Natural killer cell (primary cell): ENCODE measurements around the gene DUSP2. TPM values are rescaled to one million over a fixed set of nuclear protein-coding genes. Genes with fewer than 3 reads are reported as not detected.

Source experiments
- ATAC-seq, 3 donors: fragments of 150-1000 bp in 2 of 3; fragments of 200-7000 bp in 1 of 3; cut with Tn5 transposase; 1 replicate in 1 of 3; 2 replicates in 2 of 3; pipeline ENCODE4 v1.10.0; 2021; ENCODE audit warnings: mild to moderate bottlenecking in 2 of 3, moderate library complexity in 2 of 3
- DNase-seq, 2 donors: peaks; one replicate each; pipeline versions ENCODE4 v3.0.0 to v3.0.0-alpha.2; 2013 to 2021; ENCODE audit warnings: mixed read lengths in 1 of 2
- H3K27ac ChIP-seq: one replicate; pipeline ENCODE4 v1.5.1; 2013; ENCODE audit warnings: mild to moderate bottlenecking, low read length
- H3K27me3 ChIP-seq: one replicate; pipeline ENCODE4 v1.6.1; 2013; ENCODE audit warnings: low read length; ENCODE audit not compliant: control insufficient read depth, insufficient read depth
- H3K36me3 ChIP-seq: one replicate; pipeline ENCODE4 v1.6.1; 2013; ENCODE audit warnings: low read length; ENCODE audit not compliant: control insufficient read depth, insufficient read depth
- H3K4me1 ChIP-seq: one replicate; pipeline ENCODE4 v1.6.1; 2013; ENCODE audit warnings: low read length; ENCODE audit not compliant: control insufficient read depth, insufficient read depth
- H3K4me3 ChIP-seq: one replicate; pipeline ENCODE4 v1.5.1; 2013; ENCODE audit warnings: low read length
- H3K9me3 ChIP-seq: one replicate; pipeline ENCODE4 v1.6.1; 2013; ENCODE audit warnings: low read length; ENCODE audit not compliant: control insufficient read depth, insufficient read depth
- H3K27ac Mint-ChIP-seq, 2 donors: one replicate each; pipeline ENCODE4 v1.8.0; 2022; ENCODE audit warnings: mild to moderate bottlenecking in 2 of 2, mixed read lengths in 2 of 2, moderate library complexity in 1 of 2
- H3K27me3 Mint-ChIP-seq, 2 donors: one replicate each; pipeline ENCODE4 v1.8.0; 2022; ENCODE audit warnings: low read depth in 2 of 2, mixed read lengths in 2 of 2
- H3K36me3 Mint-ChIP-seq: one replicate; pipeline ENCODE4 v1.8.0; 2022; ENCODE audit warnings: mixed read lengths
- H3K4me1 Mint-ChIP-seq, 2 donors: one replicate each; pipeline ENCODE4 v1.8.0; 2022; ENCODE audit warnings: mixed read lengths in 2 of 2
- H3K4me3 Mint-ChIP-seq: one replicate; pipeline ENCODE4 v1.8.0; 2022; ENCODE audit warnings: mild to moderate bottlenecking, moderate library complexity, mixed read lengths
- H3K9me3 Mint-ChIP-seq, 2 donors: one replicate each; pipeline ENCODE4 v1.8.0; 2022; ENCODE audit warnings: mixed read lengths in 2 of 2
- WGBS: methylation state at CpG from one replicate; pipeline ENCODE4 v1.1.7; 2013; ENCODE audit warnings: missing lambda C conversion rate; ENCODE audit not compliant: insufficient coverage; 5-methylcytosine and 5-hydroxymethylcytosine counted together
- intact Hi-C: fragments of 100-400 bp; cut with micrococcal nuclease; formaldehyde crosslinking; loops from one replicate; pipeline ENCODE4 v1.14.2; 2022
- total RNA-seq, 4 donors: library from RNA; stranded (reverse); fragments of 120-200 nt in 1 of 4; gene quantifications; one replicate each; pipeline versions ENCODE4 v1.2.3 to v1.2.4, GENCODE V29; 2013 to 2022
- TF ChIP-seq, protein P1 (sequence below): fragments of 200-600 bp; IDR thresholded peaks from one replicate; pipeline ENCODE4 v1.8.0; 2022; ENCODE audit warnings: antibody characterized with exemption

DUSP2 gene
- total RNA-seq, 3 donors from 2014 or later (not counting 1 experiment from before 2014, with no cell fraction given): 300 to 564 (median 432) TPM

DNA sequence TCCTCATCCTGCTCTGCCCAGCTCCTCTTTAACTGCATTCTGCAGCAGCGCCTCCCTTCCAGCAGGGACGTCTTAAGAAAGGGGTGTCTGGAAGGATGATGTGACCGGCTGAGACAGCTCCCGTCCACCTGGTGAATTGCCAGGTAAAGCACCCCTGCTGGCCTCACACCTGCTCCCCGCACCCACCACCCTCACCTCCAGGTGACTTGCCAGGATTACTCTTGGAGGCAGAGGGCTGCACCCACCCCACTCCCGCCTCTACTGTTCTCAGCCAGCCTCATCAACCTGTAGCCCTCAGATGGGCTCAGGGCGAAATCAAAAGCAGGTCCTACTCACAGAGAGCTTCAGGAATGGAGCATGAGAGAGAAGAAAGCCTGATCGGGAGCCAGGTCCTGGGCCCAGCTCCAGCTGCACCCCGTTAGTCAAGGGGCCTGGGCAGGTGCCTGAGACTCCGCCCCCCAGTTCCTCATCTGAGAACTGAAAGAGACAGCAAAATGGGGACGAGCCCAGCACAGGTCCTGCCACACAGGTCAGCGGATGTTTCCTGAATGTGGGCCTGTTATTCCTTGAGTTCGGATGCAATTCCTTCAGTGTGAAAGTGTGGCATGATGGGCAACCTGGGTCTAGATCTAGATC is 34.5 kb downstream of the DUSP2 start:
- Mint-ChIP-seq H3K36me3 (no peaks in the 10 kb centered on the region), H3K27ac (no peak overlapping the region), H3K4me3 (no peak overlapping the region), H3K9me3 (peaks cover 0 to 3% of the 10 kb centered on the region in 2 donors), H3K4me1 (peaks cover 5% of the 10 kb centered on the region in 2 donors), H3K27me3 (peaks cover 7 to 10% of the 10 kb centered on the region in 2 donors)
- H3K27me3 ChIP-seq: peaks cover 3% of the 10 kb centered on the region
- H3K4me3 ChIP-seq: no peak overlapping the region
- H3K4me1 ChIP-seq: no peaks in the 10 kb centered on the region
- intact Hi-C loops: loop anchor here (10.0 kb wide), 1 partner anchor 86 kb away; no protein-coding TSS in a partner anchor
- no peak for ATAC-seq
- no peak for DNase-seq
- H3K36me3 ChIP-seq: no peaks in the 10 kb centered on the region
- H3K27ac ChIP-seq: no peak overlapping the region
- 85% methylated on average over 13 of the region's 13 CpGs for WGBS
- H3K9me3 ChIP-seq: peaks cover 5% of the 10 kb centered on the region
- TF ChIP-seq, protein P1, sequence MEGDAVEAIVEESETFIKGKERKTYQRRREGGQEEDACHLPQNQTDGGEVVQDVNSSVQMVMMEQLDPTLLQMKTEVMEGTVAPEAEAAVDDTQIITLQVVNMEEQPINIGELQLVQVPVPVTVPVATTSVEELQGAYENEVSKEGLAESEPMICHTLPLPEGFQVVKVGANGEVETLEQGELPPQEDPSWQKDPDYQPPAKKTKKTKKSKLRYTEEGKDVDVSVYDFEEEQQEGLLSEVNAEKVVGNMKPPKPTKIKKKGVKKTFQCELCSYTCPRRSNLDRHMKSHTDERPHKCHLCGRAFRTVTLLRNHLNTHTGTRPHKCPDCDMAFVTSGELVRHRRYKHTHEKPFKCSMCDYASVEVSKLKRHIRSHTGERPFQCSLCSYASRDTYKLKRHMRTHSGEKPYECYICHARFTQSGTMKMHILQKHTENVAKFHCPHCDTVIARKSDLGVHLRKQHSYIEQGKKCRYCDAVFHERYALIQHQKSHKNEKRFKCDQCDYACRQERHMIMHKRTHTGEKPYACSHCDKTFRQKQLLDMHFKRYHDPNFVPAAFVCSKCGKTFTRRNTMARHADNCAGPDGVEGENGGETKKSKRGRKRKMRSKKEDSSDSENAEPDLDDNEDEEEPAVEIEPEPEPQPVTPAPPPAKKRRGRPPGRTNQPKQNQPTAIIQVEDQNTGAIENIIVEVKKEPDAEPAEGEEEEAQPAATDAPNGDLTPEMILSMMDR: no peak

DNA sequence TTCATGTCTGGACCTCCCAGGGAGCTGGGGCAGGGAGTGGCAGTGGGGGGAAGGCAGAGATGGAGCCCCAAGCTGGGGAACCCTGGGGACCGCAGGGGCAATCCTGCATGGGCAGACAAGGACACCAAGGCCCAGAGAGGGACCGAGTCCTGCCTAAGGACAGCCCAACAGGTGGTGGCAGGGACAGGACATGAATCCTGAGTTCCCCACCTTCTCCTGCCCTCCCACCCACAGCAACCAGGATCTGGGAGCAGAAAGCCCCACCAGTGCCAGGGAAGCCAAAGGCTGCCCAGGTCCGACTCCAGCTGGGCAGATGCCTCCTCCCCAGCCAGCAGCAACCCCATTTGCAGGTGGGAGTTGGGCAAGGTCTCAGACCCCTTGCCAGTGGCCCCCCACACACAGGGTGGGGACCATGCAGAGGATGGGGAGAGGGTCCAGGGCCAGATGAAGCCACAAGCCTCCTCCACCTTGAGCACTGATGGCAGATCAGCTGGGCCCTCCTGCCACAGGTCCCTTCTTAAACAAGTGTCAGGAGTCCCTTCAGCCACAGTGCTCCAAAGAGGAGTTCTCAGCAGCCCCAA is 35.2 kb downstream of the DUSP2 start:
- no peak for DNase-seq
- Histone ChIP-seq H3K4me1 (no peaks in the 10 kb centered on the region), H3K9me3 (peaks cover 13% of the 10 kb centered on the region), H3K36me3 (no peaks in the 10 kb centered on the region), H3K27me3 (no peaks in the 10 kb centered on the region), H3K4me3 (no peak overlapping the region), H3K27ac (no peak overlapping the region)
- Mint-ChIP-seq H3K4me1 (no peaks in the 10 kb centered on the region), H3K4me3 (no peak overlapping the region), H3K36me3 (no peaks in the 10 kb centered on the region), H3K27me3 (peaks cover under 1 to 3% of the 10 kb centered on the region in 2 donors), H3K27ac (no peak overlapping the region), H3K9me3 (peaks cover 0 to 3% of the 10 kb centered on the region in 2 donors)
- TF ChIP-seq, protein P1: no peak
- intact Hi-C loops: loop anchor here (10.0 kb wide), 1 partner anchor 85 kb away; no protein-coding TSS in a partner anchor
- 98% methylated on average over 3 of the region's 3 CpGs for WGBS
- no peak for ATAC-seq

GRCh38 chr2:96109361-96109680 is 35.9 kb downstream of the DUSP2 start:
- Histone ChIP-seq H3K27ac (no peak overlapping the region), H3K4me3 (no peak overlapping the region), H3K36me3 (no peaks in the 10 kb centered on the region), H3K9me3 (peaks cover 18% of the 10 kb centered on the region), H3K27me3 (no peaks in the 10 kb centered on the region), H3K4me1 (no peaks in the 10 kb centered on the region)
- TF ChIP-seq, protein P1: no peak
- DNase-seq (no peak), ATAC-seq (no peak)
- intact Hi-C loops: no loop called here
- WGBS: 79% methylated on average over 3 of the region's 3 CpGs
- Mint-ChIP-seq H3K27ac (no peak overlapping the region), H3K4me3 (no peak overlapping the region), H3K4me1 (no peaks in the 10 kb centered on the region), H3K9me3 (peaks cover 0 to 3% of the 10 kb centered on the region in 2 donors), H3K36me3 (no peaks in the 10 kb centered on the region), H3K27me3 (peaks cover 0 to 3% of the 10 kb centered on the region in 2 donors)
